HG03442 (cell line): ENCODE results near the gene PTN.

Experiments
- ATAC-seq: cut with Tn5 transposase; IDR thresholded peaks from one replicate; pipeline ENCODE4 v1.9.1; 2021; ENCODE audit warnings: mild to moderate bottlenecking, moderate library complexity; ENCODE audit not compliant: unreplicated experiment

PTN gene

DNA sequence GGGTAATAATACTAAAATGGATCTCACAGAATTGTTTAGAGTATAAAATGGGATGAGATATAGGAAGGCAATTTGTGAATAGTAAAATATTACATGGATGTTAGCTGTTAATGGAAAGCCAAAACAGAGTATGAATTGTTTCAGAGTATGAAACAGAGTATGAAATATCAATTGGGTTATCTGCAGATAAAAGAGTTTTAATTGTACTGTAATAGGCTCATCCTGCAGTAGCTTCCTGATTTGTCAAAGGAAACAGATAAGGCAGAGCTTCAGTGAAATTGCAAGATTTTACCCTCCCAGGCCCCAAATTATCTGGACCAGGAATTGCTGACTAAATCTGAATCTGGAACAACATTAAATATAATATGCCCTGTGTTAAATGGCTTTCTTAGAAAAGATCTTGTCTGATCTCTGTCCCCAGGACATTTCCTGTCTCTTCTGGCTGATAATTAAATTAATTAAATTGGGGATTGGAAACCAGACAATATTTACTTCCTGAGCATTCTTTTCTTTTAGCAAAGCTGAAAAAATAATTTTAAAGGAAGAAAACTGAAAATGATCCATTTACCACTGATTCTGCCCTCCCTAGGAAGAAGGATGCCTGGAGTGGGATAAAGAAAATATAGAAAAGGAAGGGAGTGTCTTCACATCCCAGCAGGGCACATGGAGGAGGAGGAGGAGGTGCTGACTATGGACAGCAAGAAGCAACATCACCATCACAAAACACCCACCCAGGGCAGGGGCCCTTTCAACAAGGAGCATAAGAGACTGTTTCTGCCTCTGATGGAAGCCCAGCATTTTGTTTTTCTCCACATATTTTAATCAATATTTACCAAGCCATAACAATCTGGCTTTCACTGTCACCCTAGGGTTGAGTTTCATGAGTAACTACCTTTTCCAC, 18.5 kb downstream of the PTN start:
- no peak for ATAC-seq

GRCh38 chr7:137316648-137317353, 26.7 kb downstream of the PTN start:
- no peak for ATAC-seq

GRCh38 chr7:137313201-137313600, 30.3 kb downstream of the PTN start:
- no peak for ATAC-seq

GRCh38 chr7:137306748-137307147, 36.8 kb downstream of the PTN start:
- no peak for ATAC-seq

DNA sequence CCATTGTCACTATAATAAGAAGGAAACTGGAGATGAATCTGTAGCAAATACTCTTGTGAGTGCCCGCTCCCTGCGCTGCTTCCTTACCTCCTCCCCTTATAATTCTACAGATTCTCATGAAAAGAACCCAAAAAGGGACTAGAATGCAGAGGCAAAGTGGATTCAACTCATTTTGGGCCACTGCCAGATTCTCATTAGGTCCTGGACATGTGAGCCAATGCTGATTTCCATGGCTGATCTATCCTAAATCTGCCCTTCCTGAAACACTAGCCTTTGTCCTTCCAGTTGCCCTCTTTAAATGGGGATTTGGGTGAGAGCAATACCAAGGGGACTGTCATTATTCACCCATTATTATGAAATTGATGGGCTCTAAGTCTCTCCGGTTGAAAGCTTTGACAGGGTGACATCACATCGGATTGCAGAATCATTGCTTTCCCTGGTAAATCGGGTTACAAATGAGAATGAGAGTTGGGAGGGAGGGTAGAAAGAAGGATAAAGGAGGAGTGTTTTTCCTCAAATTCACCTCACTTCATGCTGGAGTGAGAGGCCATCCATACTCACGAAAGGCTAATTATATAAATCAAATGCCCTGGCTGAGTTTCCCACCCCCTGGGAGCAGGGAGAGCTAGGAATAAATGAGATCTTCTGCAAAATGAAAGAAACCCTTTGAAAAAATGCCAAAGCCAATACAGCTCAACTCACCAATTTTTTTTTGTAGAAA, 37.5 kb downstream of the PTN start:
- ATAC-seq, result no peak

DNA sequence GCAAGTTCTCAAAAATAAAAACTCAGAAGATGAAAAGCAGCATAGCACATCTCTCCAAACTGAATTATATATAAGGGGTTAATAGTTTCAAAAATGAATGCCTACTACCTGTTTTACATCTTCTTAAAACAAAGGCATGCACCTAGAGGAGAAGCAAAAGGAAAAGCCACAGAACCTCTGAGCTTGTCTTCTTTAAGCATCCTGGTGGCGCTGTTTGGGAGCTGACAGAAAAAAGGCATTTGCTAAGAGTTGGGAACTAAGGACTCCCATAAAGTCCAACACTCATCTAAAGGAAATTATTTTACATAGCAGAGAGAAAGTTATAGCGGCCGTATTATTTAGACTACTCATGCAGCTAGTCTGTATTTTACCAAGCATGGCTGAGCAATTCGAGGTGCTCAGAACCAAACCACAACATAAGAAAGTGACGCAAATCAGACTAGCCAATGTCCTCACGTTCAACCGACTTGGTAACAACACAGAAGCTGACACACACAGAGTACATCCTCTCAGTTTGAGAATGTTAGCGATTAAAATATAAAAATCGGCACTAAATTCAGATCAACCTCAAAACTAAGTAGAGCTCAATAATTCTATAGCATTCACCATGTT, 38.8 kb downstream of the PTN start:
- no peak for ATAC-seq

- ATAC-seq, result no peak
These were observed 39.4 kb downstream of the PTN start for GRCh38 chr7:137304165-137304564.

- no peak for ATAC-seq
These were observed 41.5 kb downstream of the PTN start for GRCh38 chr7:137302081-137302480.

GRCh38 chr7:137298464-137298794, 45.1 kb downstream of the PTN start:
- ATAC-seq, result no peak

GRCh38 chr7:137297551-137298463, 45.7 kb downstream of the PTN start:
- ATAC-seq, result no peak

GRCh38 chr7:137296576-137296975, 47.0 kb downstream of the PTN start:
- no peak for ATAC-seq

DNA sequence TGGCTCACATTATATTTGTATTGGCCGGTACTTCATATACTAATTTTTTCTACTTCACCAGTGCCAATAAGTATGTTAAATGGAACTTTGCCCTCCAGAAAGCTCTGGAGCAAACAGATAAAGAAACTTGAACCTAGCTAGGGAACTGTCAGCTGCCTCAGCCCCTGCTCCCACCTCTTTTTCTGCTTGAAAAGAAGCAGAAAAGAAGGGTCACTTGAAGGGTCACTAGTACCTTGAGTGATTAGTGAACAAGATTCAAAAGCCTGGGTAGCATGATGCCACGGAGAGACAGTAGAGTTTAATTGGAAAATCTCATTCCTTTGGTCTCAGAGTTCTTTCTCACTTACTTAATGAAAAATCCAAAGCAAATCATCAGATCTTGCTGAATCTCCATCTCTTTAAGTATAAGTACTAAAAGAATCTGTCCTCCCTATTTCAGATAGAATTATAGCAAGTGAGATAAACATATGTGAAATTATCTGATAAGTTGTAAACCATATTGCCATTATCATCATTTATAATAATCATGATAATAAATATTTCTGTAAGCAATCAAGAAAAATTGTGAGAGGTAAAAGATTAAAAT, 47.7 kb downstream of the PTN start:
- ATAC-seq, result no peak

DNA sequence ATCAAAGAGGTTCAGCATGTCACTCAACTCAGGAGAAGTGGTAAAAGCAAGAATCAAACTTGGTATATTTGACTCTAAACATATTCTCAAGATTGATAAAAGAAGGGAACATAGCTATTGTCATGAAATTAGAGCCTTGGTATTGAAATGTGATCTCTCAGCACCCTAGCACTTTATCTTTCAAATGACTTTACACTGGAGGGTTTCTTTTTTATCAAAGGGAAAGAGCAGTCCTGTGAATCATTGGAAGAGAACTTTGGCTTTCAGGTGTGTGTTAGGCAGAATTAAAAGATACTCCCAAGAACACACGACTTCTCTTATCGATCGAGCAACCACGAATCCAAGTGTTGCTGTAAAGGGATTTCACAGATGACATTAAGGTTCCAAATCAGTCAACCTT, 54.4 kb downstream of the PTN start:
- ATAC-seq, result no peak

- ATAC-seq, result no peak
These were observed 55.8 kb downstream of the PTN start for GRCh38 chr7:137287651-137288258.

- no peak for ATAC-seq
These were observed 60.4 kb downstream of the PTN start for GRCh38 chr7:137283153-137283552.

GRCh38 chr7:137282043-137282442, 61.5 kb downstream of the PTN start:
- ATAC-seq, result no peak

- ATAC-seq, result no peak
These were observed 67.3 kb downstream of the PTN start for GRCh38 chr7:137276189-137276588.

DNA sequence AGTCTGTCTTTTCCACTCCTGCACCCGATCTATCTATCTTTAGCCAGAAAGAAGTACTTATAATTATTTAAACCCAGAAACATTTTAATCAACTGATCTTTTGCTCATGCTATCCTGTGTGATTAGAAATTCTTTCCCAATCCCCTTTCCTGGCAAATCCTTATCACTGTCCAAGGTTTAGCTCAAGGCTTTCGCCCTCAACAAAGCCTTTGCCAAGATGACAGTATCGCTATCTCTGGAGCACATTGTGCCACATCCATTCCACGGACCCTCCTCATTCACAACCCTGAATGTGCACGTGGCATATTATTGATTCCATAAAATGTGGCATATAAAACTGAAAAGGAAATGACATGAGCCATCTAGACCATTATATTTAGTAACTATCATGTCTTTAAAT, 71.3 kb downstream of the PTN start:
- ATAC-seq, result no peak

DNA sequence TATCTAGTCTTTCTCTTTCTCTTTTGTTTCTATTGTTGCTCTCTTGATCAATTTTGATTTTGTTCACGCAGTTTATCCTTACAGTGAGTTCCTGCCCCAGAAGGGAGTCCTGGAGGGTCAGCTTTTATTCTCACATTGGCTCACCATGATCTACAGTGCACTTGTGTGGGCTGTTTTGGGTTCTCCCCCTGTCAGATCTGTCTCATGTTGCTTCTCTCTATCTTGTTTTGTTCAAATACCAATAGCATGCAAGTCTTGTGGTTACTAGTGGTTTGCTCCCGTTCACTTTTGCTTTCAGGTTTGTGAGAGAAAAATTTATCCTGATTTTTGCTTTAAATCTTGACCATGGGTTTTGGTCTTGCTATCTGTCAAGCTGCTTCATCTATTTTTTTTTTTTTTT, 74.3 kb downstream of the PTN start:
- ATAC-seq, result no peak
